Activated CD8-positive, alpha-beta memory T cell treated with anti-CD3 and anti-CD28 coated beads for 24 hours (primary cell): ENCODE data around the gene KRT6B.

Source experiments
- DNase-seq: peaks from one replicate; pipeline ENCODE4 v3.0.0-alpha.2; 2020

The KRT6B gene

DNA sequence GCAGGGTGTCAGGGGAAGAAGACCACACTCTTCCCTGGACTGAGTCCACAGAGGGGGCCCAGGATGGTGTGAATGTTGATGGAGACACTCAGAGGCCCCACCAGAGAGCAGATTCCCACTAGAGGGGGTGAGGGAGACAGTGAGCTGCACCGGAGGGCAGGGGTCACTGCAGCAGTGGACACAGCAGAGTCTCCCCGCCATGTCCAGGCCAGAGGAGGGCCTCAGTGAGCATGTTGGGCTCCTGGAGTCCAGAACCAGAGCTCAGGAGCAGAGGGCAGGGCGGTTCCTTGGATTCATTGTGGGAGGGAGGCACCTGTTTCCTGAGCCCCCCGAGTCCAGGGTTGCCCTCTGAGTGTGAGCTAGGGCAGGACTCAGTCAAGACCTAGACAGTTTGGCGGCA, 44.0 kb downstream of the KRT6B start:
- no peak for DNase-seq

DNA sequence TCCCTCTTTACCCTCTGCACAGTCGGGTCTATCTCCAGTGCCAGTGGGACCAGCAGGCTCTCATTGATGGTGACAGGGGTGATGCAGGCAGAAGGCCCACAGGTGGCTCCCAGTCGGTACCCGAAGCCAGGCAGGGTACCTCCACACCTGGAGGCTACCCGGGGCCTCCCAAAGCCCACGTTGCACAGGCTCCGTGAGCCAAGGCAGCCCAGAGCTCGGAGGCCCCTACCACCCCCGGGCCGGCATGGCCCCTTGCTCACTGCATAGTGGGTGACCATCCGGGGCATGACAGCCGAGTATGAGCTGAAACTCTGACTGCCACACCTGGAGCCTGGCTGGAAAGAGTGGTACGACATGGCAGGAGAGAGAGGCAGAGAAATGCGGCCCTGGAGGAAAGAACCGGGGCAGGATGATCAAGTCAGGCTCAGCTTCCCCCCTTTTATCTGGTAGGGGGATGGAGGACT, 46.0 kb downstream of the KRT6B start, which contains the start of gene KRT82:
TSS of gene KRT82 (minus strand) at position 414 of the 464 bp plus-strand sequence. CDS start at position 356, 58 bp downstream.
- no peak for DNase-seq

DNA sequence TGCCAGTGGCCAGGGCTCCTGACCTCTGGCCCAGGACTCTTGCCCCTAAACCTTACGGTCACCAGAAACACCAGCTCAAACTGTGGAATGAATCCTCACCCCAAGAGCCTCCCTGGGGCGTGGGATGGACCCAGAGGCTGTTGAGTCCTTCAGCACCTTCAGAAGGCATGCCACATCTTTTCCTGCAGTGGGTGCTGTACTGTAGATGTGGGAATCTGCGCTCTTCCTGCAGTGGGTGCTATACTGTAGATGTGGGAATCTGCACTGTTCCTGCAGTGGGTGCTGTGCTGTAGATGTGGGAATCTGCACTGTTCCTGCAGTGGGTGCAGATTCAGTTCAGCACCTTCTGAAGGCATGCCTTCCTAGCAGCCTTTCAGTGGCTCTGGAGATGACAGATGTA, 47.0 kb downstream of the KRT6B start:
- no peak for DNase-seq

DNA sequence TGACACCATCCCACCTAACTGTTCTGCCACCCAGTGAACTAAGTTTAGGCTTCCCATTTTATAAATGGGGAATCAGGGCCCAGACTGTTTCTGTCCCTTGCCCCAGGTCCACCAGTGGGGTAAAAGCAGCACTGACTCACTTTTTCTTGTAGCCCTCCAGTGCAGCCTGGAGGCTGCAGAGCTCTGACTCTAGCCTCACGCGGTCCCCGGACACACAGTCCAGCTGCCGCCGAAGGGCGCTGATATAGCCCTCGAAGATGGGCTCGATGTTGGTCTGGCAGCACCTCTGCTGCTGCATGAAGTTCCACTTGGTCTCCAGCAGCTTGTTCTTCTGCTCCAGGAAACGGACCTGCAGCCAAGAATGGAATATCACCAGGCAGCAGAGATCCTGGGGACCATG, 48.4 kb downstream of the KRT6B start:
- DNase-seq = no peak

DNA sequence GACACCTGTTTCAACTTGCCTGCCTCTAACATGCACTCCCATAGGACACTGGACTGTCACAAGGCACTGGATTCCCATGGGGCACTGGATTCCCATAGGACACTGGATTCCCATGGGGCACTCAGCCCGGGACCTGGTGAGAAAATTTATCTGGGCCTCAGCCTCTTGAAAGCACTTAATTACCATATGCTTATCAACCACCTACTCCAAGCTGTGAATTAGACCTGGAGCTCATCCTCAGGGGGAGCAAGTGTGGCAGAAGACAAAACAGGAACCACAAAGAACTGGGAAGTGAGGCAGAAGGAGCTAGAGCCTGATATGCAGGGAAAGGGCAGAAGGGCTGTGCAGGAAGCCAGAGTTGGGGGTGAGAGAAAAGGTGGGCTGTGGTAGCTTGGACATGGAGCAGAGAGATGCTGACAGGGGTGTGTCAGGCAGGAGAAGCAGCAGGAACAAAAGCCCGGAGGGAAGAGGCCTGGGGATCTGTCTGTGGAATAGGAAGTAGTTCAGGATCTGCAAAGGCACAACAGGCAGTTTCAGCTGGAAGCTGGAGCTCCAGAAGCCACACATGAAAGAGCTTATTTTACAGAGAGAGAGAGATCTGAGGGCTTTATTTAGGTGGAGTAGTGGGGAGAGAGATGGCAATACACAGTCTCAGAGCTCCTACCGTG, 48.9 kb downstream of the KRT6B start:
- DNase-seq = no peak

DNA sequence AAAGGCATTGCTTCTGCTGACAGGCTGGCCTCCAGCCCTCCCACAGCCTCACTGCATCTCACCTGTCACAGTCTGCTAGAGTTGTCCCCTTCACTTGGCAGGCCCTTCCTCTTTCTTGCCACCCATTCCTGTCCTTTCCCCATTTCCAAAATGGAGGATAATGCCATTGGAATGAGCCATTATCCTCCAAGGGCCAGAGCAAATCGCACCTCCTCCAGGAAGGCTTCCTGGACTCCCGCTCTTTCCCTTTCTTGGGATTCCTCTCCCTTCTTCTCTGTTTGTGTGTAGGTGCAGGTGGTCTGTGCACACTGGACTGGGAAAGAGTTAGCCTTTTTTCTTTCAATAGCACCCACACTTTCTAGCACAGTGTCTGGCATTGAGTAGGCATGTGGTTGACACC, 49.6 kb downstream of the KRT6B start:
- no peak for DNase-seq

DNA sequence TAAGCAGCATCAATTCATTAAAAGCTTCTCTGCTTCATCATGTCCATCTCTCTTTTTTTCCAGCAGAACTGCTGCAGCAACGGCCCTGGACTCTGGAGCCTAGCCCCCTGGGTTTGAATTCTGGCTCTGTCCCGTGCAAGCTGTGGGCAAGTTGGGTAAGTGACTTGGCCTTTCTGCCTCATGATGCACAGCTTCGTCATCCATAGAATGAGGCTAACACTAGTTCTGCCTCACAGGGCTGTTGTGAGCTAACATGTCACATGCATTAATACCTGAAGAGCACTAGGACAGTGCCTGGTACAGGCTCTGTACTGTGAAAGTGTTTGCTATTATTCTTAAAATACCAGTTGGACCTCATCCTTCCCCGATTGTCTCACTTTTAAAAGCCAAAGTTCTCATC, 50.0 kb downstream of the KRT6B start:
- no peak for DNase-seq

DNA sequence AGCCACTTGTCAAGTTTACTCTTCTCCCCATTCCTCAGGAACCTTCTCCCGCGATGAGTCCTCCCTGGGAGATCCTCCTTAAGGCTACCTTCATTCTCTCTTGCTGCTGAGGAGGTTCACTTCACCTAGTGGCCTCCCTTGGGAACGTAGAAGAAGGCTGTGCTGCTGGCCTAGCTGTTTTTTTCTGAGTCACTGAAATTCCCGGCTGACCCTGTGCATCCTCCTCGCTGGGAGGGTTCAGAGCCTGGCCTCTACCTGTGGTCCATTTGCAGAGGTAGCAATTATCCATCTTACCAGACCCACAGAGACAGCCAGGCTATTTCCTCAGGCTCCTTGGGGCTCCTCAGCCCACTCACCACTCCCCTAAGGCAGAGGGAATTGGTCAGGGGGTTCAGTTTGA, 50.4 kb downstream of the KRT6B start:
- no peak for DNase-seq

DNA sequence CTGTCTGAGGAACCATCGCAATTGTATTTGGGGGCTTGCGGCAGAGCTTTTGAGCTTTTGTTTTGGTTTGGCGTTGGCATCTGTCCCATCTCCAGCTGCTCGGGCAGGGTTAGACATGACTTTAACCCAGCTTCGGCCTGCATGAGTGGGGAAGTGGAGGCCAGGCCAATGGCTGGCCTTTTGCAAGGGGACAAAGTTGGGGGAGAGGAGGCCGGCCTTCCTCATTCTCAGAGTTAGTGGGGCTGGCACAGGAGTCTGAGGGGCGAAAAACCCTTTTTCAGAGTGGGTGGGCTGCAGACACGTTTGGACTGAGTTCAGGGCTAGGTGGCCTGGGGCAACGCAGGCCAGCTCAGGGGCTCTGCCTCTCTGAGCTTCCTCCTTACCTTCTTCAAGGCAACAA, 51.0 kb downstream of the KRT6B start:
- DNase-seq = no peak

DNA sequence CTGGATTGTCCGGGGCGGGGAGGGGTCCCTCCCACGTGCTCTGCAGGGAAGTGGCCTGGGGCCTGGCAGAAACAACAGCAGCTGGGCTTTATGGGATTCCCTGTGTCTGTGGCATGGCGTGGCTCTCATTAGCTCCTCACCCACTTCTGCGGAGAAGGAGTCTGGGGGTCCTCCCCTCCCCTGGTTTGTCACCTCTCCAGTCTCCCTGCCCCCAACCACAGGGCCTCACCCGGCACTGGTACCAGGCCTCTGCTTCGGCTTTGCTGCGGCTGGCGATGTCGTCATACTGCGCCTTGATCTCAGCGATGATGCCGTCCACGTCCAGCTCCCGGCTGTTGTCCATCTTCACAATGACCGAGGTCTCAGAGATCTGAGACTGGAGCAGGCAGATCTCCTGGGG, 52.2 kb downstream of the KRT6B start:
- DNase-seq = no peak

DNA sequence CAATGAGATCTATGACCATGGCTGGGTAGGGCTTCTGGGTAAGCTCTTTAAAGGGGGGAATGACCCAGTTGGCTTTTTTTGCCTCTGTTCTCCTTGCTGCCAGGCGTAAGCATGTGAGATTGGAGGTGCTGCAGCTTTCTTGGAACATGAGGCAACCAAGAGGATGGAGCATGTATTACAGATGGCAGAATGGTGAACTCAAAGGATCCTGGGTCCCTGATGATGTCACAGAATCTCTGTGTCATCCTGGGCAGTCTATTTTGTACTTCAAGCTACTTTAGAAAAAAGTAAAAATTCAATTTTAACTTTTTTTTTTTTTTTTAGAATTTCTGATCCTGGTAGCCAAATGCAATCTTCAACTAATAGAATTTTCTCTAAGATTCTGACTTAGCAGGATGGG, 53.8 kb downstream of the KRT6B start:
- no peak for DNase-seq

DNA sequence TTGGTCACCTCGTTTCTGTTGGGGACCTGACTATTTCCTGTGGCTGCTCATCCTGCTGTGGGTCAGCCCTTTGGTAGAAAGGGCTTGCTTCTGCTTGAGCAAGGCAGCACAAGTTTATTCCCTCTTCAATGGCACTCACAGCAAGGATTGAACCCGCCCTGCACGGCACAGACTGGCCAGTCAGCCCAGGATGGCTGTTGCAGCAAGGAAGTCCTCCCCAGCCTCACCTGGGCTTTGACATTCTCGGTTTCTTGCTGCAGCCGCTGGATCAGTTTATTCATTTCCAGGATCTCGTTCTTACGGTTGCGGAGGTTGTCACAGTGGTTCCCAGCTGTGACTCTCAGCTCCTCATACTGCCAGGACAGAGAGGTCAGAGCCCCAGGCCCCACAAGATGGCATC, 55.3 kb downstream of the KRT6B start:
- no peak for DNase-seq
